Measurements from ENCODE around the gene ZRANB3.
"Not testable (repeated sequence)": the region's sequence is repeated elsewhere in the genome, so short reads cannot be mapped to it uniquely, and the experiment has no call there.

DNA sequence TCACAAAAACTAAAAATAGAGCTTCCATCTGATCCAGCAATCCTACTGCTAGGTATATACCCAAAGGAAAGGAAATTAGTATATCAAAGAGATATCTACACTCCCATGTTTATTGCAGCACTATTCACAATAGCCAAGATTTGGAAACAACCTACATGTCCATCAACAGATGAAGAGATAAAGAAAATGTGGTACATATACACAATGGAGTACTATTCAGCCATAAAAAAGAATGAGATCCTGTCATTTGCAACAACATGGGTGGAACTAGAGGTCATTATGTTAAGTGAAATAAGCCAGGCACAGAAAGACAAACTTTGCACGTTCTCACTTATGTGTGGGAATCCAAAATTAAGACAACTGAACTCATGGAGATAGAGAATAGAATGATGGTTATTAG is 134.8 kb downstream of the ZRANB3 start:
- TF ChIP-seq, protein P1, sequence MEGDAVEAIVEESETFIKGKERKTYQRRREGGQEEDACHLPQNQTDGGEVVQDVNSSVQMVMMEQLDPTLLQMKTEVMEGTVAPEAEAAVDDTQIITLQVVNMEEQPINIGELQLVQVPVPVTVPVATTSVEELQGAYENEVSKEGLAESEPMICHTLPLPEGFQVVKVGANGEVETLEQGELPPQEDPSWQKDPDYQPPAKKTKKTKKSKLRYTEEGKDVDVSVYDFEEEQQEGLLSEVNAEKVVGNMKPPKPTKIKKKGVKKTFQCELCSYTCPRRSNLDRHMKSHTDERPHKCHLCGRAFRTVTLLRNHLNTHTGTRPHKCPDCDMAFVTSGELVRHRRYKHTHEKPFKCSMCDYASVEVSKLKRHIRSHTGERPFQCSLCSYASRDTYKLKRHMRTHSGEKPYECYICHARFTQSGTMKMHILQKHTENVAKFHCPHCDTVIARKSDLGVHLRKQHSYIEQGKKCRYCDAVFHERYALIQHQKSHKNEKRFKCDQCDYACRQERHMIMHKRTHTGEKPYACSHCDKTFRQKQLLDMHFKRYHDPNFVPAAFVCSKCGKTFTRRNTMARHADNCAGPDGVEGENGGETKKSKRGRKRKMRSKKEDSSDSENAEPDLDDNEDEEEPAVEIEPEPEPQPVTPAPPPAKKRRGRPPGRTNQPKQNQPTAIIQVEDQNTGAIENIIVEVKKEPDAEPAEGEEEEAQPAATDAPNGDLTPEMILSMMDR (conservative IDR thresholded peaks at IDR 0.05 in 1 of 2, IDR thresholded peaks at IDR 0.05 in 1 of 2; ENCODE audit: extremely low read depth in 1 of 2, insufficient read depth in 1 of 2, low read depth in 1 of 2, low read length in 2 of 2): not testable (repeated sequence)
- TF ChIP-seq EZH2 (IDR thresholded peaks at IDR 0.05; ENCODE audit: borderline replicate concordance, low read length): not testable (repeated sequence)
